Esophagus (tissue), 2 donors: Measurements from ENCODE around the gene SLC44A3. TPM values are rescaled to one million over a fixed set of nuclear protein-coding genes. Genes with fewer than 3 reads are reported as not detected.

Experiments used
- H3K27ac ChIP-seq, 2 donors: one replicate each; pipeline ENCODE4 v1.5.1; 2013; ENCODE audit warnings: low read depth in 2 of 2, mild to moderate bottlenecking in 2 of 2, inconsistent platforms in 1 of 2, low read length in 1 of 2, moderate library complexity in 1 of 2
- H3K27me3 ChIP-seq, 2 donors: one replicate each; pipeline ENCODE4 v1.6.1; 2013; ENCODE audit warnings: low read length in 2 of 2, control low read depth in 1 of 2, mild to moderate bottlenecking in 1 of 2; ENCODE audit not compliant: insufficient read depth in 2 of 2, control insufficient read depth in 1 of 2
- H3K36me3 ChIP-seq, 2 donors: one replicate each; pipeline ENCODE4 v1.6.1; 2013; ENCODE audit warnings: low read length in 1 of 2; ENCODE audit not compliant: control insufficient read depth in 2 of 2, insufficient read depth in 2 of 2
- H3K4me1 ChIP-seq, 2 donors: one replicate each; pipeline ENCODE4 v1.6.1; 2013; ENCODE audit warnings: low read length in 1 of 2; ENCODE audit not compliant: control insufficient read depth in 2 of 2, insufficient read depth in 2 of 2
- H3K4me3 ChIP-seq, 2 donors: one replicate each; pipeline ENCODE4 v1.5.1; 2013; ENCODE audit warnings: low read length in 2 of 2, mild to moderate bottlenecking in 2 of 2, low read depth in 1 of 2, moderate library complexity in 1 of 2
- H3K9me3 ChIP-seq, 2 donors: one replicate each; pipeline ENCODE4 v1.6.1; 2013; ENCODE audit warnings: mild to moderate bottlenecking in 2 of 2, low read depth in 1 of 2, low read length in 1 of 2, moderate library complexity in 1 of 2; ENCODE audit not compliant: control insufficient read depth in 2 of 2, insufficient read depth in 1 of 2
- WGBS, 2 donors: extraction: QIAGEN DNeasy Blood & Tissue Kit; methylation state at CpG; one replicate each; pipeline ENCODE4 v1.1.7; 2013; 5-methylcytosine and 5-hydroxymethylcytosine counted together
- polyA plus RNA-seq, 2 donors: library from polyadenylated mRNA; stranded (reverse); fragments of 200-250 nt; gene quantifications; one replicate each; pipeline ENCODE4 v1.2.3, GENCODE V29; 2013
- donor health status: healthy with polysubstance abuse.
- donor health status: Bipolar disorder and iron deficiency.

Gene SLC44A3, protein sequence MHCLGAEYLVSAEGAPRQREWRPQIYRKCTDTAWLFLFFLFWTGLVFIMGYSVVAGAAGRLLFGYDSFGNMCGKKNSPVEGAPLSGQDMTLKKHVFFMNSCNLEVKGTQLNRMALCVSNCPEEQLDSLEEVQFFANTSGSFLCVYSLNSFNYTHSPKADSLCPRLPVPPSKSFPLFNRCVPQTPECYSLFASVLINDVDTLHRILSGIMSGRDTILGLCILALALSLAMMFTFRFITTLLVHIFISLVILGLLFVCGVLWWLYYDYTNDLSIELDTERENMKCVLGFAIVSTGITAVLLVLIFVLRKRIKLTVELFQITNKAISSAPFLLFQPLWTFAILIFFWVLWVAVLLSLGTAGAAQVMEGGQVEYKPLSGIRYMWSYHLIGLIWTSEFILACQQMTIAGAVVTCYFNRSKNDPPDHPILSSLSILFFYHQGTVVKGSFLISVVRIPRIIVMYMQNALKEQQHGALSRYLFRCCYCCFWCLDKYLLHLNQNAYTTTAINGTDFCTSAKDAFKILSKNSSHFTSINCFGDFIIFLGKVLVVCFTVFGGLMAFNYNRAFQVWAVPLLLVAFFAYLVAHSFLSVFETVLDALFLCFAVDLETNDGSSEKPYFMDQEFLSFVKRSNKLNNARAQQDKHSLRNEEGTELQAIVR
- polyA plus RNA-seq = 1 to 10 TPM; 7.0 to 7.4 TPM

DNA sequence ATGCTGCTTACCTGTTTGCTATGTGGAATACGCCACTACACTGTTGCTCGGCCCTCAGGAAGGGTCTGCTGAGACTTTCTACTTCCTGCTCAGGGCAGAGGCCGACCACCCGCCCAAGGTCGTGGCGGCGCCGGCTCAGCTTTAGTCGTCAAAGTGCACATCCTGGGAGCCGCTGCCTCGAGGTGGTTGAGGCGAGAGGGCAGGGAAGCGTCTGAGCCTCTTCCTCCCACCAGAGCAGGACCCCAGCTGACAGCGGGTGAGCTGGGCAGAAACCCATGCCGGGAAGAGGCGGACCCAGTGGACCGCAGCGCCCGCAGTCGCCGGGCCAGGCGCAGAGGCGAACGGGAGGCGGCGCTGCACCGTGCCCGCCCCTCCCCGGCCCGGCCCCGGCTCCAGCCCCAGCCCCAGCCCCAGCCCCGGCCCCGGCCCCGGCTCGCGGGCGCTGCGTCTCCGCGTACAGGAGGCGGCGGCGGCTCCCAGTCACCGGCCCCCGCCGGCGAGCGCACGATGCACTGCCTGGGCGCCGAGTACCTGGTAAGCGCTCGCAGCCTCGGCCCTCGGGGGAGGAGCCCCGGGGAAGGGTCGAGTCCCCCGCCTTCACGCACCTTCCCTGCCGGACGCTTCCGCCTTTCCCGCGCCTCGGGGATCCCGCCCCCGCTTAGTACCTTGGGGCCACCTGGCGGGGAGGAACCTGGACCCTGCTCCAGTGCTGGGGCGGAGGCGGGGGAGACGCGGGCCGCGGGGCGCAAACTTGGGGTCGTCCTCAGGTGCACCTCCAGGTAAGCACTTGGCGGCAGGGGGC is at the start of gene SLC44A3:
Gene SLC44A3 (plus strand): TSS at position 413 of the 802 bp plus-strand sequence. CDS start 95 bp downstream, at position 508.
- Histone ChIP-seq H3K9me3 (no peaks in the 10 kb centered on the region), H3K27ac (peak within 1 kb of the TSS; percentile 57 to 70), H3K4me3 (peak within 1 kb of the TSS; percentile 66 to 72), H3K36me3 (no peaks in the 10 kb centered on the region), H3K27me3 (no peaks in the 10 kb centered on the region), H3K4me1 (peaks cover 3 to 7% of the 10 kb centered on the region in 2 donors)
- WGBS, 2 donors = 1 to 2% methylated on average over 54 to 77 of the region's 77 CpGs

DNA sequence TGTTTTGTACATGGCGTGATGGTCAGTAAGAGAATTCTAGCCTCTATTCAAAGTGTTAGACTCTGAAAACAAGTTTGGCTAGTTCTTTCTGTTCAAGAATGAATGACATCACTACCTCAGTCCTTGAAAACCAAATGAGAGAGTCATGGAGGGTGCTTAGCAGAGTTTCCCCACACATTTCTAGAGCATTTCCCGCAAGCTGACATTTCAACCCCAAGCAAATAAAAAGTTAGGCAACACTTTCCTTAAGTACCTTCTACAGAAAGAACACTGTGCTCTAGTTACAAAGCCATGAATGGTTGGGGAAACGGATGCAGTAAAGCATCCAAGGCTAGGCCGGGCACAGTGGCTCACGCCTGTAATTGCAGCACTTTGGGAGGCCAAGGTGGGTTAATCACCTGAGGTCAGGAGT is 47.9 kb upstream of the SLC44A3 start:
- Histone ChIP-seq H3K27ac (peak overlapping the region in 1 of 2 donors; percentile 74), H3K4me1 (no peaks in the 10 kb centered on the region), H3K27me3 (no peaks in the 10 kb centered on the region), H3K4me3 (no peak overlapping the region), H3K9me3 (peaks cover 3 to 4% of the 10 kb centered on the region in 2 donors), H3K36me3 (no peaks in the 10 kb centered on the region)
- WGBS, 2 donors = 80 to 88% methylated on average over 5 of the region's 5 CpGs

DNA sequence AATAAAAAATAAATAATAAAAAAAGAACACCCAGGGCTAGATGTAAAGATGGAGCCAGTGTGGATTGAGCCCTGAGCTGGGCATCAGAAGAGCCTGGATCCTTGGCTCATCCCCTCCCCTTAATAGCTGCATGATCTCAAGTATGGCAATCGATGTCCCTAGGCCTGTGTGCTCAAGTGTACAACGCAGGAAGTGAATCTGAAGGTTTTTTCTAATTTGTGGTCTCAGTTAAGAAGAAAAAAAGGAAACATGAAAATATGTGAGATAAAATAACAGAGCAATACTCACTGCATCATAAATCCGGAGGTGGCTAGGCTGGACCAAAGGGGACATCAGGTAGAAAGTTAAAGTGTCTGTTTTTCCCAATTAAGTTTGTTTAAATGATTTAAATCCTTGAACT is 47.3 kb upstream of the SLC44A3 start:
- Histone ChIP-seq H3K27ac (peak overlapping the region in 1 of 2 donors; percentile 74), H3K4me1 (no peaks in the 10 kb centered on the region), H3K36me3 (no peaks in the 10 kb centered on the region), H3K27me3 (no peaks in the 10 kb centered on the region), H3K4me3 (no peak overlapping the region), H3K9me3 (peaks cover 3 to 4% of the 10 kb centered on the region in 2 donors)
- WGBS, 2 donors = 73 to 80% methylated on average over 3 of the region's 3 CpGs

GRCh38 chr1:94773296-94773809 is 46.8 kb upstream of the SLC44A3 start:
- H3K27ac ChIP-seq = peak overlapping the region; percentile 9 to 76
- 76 to 87% methylated on average over 6 of the region's 6 CpGs for WGBS, 2 donors
- H3K4me3 ChIP-seq = no peak overlapping the region
- peaks cover 3 to 4% of the 10 kb centered on the region in 2 donors for H3K9me3 ChIP-seq
- no peaks in the 10 kb centered on the region for H3K27me3 ChIP-seq
- no peaks in the 10 kb centered on the region for H3K36me3 ChIP-seq
- H3K4me1 ChIP-seq = no peaks in the 10 kb centered on the region

- no peaks in the 10 kb centered on the region for H3K27me3 ChIP-seq
- WGBS, 2 donors = 73 to 80% methylated on average over 8 of the region's 8 CpGs
- no peaks in the 10 kb centered on the region for H3K36me3 ChIP-seq
- no peak overlapping the region for H3K4me3 ChIP-seq
- peak overlapping the region; percentile 15 to 76 for H3K27ac ChIP-seq
- peaks cover 3 to 4% of the 10 kb centered on the region in 2 donors for H3K9me3 ChIP-seq
- H3K4me1 ChIP-seq = no peaks in the 10 kb centered on the region
Measured at GRCh38 chr1:94773931-94774422, 46.2 kb upstream of the SLC44A3 start.

GRCh38 chr1:94776474-94776873 is 43.7 kb upstream of the SLC44A3 start:
- Histone ChIP-seq H3K36me3 (no peaks in the 10 kb centered on the region), H3K27me3 (no peaks in the 10 kb centered on the region), H3K4me3 (no peak overlapping the region), H3K27ac (no peak overlapping the region), H3K9me3 (peaks cover 3 to 4% of the 10 kb centered on the region in 2 donors), H3K4me1 (no peaks in the 10 kb centered on the region)
- 98 to 100% methylated on average over 1 of the region's 1 CpG for WGBS, 2 donors

DNA sequence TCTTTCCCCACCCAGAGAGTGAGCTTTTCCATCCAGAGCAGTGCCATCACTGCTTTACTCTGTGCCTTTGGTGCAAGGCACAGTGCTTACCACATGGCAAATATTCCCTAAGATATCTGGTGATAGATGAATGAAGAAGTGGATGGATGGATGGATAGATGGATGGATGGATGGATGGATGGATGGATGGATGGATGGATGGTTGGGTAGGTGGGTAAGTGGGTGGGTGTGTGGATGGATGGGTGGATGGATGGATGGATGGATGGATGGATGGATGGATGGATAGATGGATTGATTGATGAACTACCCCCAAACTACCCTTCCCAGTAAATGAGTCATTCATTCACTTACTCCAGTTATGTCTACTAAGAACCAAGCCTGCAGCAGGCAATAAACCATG is 42.9 kb upstream of the SLC44A3 start:
- H3K27me3 ChIP-seq = no peaks in the 10 kb centered on the region
- no peaks in the 10 kb centered on the region for H3K4me1 ChIP-seq
- peaks cover 3 to 4% of the 10 kb centered on the region in 2 donors for H3K9me3 ChIP-seq
- no peaks in the 10 kb centered on the region for H3K36me3 ChIP-seq
- H3K27ac ChIP-seq = no peak overlapping the region
- no peak overlapping the region for H3K4me3 ChIP-seq

- Histone ChIP-seq H3K27me3 (no peaks in the 10 kb centered on the region), H3K4me1 (no peaks in the 10 kb centered on the region), H3K36me3 (no peaks in the 10 kb centered on the region), H3K27ac (no peak overlapping the region), H3K4me3 (no peak overlapping the region), H3K9me3 (peaks cover 3 to 4% of the 10 kb centered on the region in 2 donors)
Measured at GRCh38 chr1:94778808-94779207, 41.3 kb upstream of the SLC44A3 start.
